ENCODE measurements around the gene OR11H6. TPM values are rescaled to one million over a fixed set of nuclear protein-coding genes. Genes with fewer than 3 reads are reported as not detected.

Gene OR11H6, protein sequence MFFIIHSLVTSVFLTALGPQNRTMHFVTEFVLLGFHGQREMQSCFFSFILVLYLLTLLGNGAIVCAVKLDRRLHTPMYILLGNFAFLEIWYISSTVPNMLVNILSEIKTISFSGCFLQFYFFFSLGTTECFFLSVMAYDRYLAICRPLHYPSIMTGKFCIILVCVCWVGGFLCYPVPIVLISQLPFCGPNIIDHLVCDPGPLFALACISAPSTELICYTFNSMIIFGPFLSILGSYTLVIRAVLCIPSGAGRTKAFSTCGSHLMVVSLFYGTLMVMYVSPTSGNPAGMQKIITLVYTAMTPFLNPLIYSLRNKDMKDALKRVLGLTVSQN
- total RNA-seq = not detected in 2 replicates

DNA sequence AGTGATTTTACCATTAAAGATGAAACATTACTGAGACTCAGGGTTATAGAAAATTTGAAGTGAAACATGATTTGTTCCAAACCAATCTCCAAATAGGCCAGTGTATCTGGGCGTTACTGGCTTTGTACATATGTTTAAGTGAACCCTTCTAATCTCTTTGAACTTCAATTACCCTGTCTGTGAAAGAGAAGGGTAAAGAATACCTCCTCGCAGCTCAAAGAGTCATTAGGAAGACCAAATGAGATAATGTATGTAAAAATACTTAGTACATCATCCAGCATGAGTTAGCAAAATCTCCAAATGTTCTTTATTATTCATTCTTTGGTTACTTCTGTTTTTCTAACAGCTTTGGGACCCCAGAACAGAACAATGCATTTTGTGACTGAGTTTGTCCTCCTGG, at the start of gene OR11H6:
Gene OR11H6, plus strand, starts transcription at position 301 of the 400 bp plus-strand sequence. Its CDS starts 0 bp downstream, at position 301.

DNA sequence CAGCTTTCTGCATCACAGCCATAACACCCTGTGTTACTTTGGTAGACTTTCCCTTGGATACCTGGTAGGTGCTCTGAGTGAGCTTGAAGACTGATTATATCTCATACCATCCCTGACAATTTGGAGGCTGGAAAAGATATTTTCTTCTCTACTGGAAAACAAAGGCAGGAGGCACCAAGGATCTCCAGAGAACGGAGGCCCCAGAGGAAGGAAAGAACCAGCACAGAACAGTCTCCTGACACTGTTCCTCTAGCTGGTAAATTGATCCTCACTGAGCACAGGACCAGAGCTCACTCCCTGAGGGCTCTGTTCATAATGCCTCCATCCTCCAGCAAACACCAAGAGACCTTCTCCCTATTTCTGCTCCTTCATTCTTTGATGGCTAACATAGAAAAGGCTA, 32.9 kb upstream of the OR11H6 start, which contains the start of gene OR11G2:
Gene OR11G2, plus strand, starts transcription at position 301 of the 400 bp plus-strand sequence. CDS start 6,542 bp downstream, outside the sequence.

DNA sequence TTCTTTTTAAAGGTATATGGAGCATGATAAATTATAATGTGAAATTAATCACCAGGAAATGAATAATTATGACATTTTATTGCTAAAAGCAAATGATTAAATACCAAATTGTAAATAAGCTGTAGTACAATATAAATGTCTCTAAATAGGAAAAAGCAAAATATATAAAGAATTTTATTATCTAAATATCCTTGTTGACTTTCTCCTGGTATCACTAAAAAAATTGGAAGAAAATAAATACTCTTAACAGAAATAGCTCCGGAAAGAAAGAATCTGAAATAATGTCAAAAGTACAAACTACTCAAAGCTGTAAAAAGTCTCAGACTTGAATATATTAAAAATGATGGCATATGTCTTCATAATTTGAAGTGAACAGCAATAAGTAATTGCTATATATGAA, 5.2 kb downstream of the OR11H6 start, which contains the start of gene OR11H7:
Gene OR11H7, plus strand, starts transcription at position 301 of the 400 bp plus-strand sequence.

Other genes with a start within 250 kb of the OR11H6 start
- not detected in 2 replicates for gene OR4K15, start 248.1 kb upstream of the OR11H6 start, total RNA-seq
- not detected in 2 replicates for gene OR4Q2, start 221.5 kb upstream of the OR11H6 start, total RNA-seq
- not detected in 2 replicates for gene OR4K14, start 204.4 kb upstream of the OR11H6 start, total RNA-seq
- gene OR4K13, start 187.7 kb upstream of the OR11H6 start, total RNA-seq = not detected in 2 replicates
- gene OR4L1, start 163.7 kb upstream of the OR11H6 start, total RNA-seq = not detected in 2 replicates
- not detected in 2 replicates for gene OR4K17, start 113.0 kb upstream of the OR11H6 start, total RNA-seq
- gene OR4N5, start 84.9 kb upstream of the OR11H6 start, total RNA-seq = not detected in 2 replicates
- not detected in 2 replicates for gene OR11G2, start 32.8 kb upstream of the OR11H6 start, total RNA-seq
- not detected in 2 replicates for gene OR11H7, start 5.3 kb downstream of the OR11H6 start, total RNA-seq
- not detected in 2 replicates for gene OR11H4, start 15.6 kb downstream of the OR11H6 start, total RNA-seq
- gene TTC5, start 82.2 kb downstream of the OR11H6 start, total RNA-seq = 5.2 and 7.5 TPM in 2 replicates
- 51.3 and 52.7 TPM in 2 replicates for gene CCNB1IP1, start 109.6 kb downstream of the OR11H6 start, total RNA-seq
- gene PARP2, start 119.9 kb downstream of the OR11H6 start, total RNA-seq = 11.1 and 12.9 TPM in 2 replicates
- gene TEP1, start 189.8 kb downstream of the OR11H6 start, total RNA-seq = 5.5 and 8.5 TPM in 2 replicates
- gene KLHL33, start 212.5 kb downstream of the OR11H6 start, total RNA-seq = not detected in 2 replicates
- 37.9 and 54.4 TPM in 2 replicates for gene OSGEP, start 231.1 kb downstream of the OR11H6 start, total RNA-seq
- 168 and 175 TPM in 2 replicates for gene APEX1, start 231.5 kb downstream of the OR11H6 start, total RNA-seq
- gene PIP4P1, start 237.7 kb downstream of the OR11H6 start, total RNA-seq = 9.7 and 14.2 TPM in 2 replicates
- gene PNP, start 245.7 kb downstream of the OR11H6 start, total RNA-seq = 128 and 138 TPM in 2 replicates